Measurements from ENCODE around the gene ZCCHC3.

The ZCCHC3 gene

GRCh38 chr20:284172-284571, 13.2 kb upstream of the ZCCHC3 start:
- no peak overlapping the region for H3K27ac ChIP-seq (ENCODE audit: low read length)
- H3K27me3 ChIP-seq (ENCODE audit: control insufficient read depth in 1 of 2, insufficient read depth in 2 of 2, low read length in 2 of 2), result no peaks in the 10 kb centered on the region
- H3K4me1 ChIP-seq (ENCODE audit: control insufficient read depth, insufficient read depth, low read length), result no peaks in the 10 kb centered on the region
- H3K36me3 ChIP-seq (ENCODE audit: control insufficient read depth in 2 of 2, insufficient read depth in 2 of 2, low read length in 2 of 2), result peaks cover 0 to 6% of the 10 kb centered on the region in 2 donors
- H3K9me3 ChIP-seq (ENCODE audit: control insufficient read depth in 2 of 2, low read length in 2 of 2), result no peaks in the 10 kb centered on the region
- no peak overlapping the region for H3K4me3 ChIP-seq (ENCODE audit: low read length in 2 of 2)
- no peak overlapping the region for H3K9ac ChIP-seq (ENCODE audit: low read length in 2 of 2)

- Histone ChIP-seq H3K9ac (ENCODE audit: low read length in 2 of 2) (no peak overlapping the region), H3K27ac (ENCODE audit: low read length) (no peak overlapping the region), H3K9me3 (ENCODE audit: control insufficient read depth in 2 of 2, low read length in 2 of 2) (no peaks in the 10 kb centered on the region), H3K27me3 (ENCODE audit: control insufficient read depth in 1 of 2, insufficient read depth in 2 of 2, low read length in 2 of 2) (no peaks in the 10 kb centered on the region), H3K36me3 (ENCODE audit: control insufficient read depth in 2 of 2, insufficient read depth in 2 of 2, low read length in 2 of 2) (peaks cover 0 to 4% of the 10 kb centered on the region in 2 donors), H3K4me1 (ENCODE audit: control insufficient read depth, insufficient read depth, low read length) (peaks cover 15% of the 10 kb centered on the region), H3K4me3 (ENCODE audit: low read length in 2 of 2) (no peak overlapping the region)
Measured at GRCh38 chr20:286508-286907, 10.9 kb upstream of the ZCCHC3 start.

GRCh38 chr20:288956-289692, 8.2 kb upstream of the ZCCHC3 start:
- no peaks in the 10 kb centered on the region for H3K36me3 ChIP-seq (ENCODE audit: control insufficient read depth in 2 of 2, insufficient read depth in 2 of 2, low read length in 2 of 2)
- peak overlapping the region; percentile 77 to 86 for H3K4me3 ChIP-seq (ENCODE audit: low read length in 2 of 2)
- no peak overlapping the region for H3K9ac ChIP-seq (ENCODE audit: low read length in 2 of 2)
- no peak overlapping the region for H3K27ac ChIP-seq (ENCODE audit: low read length)
- no peaks in the 10 kb centered on the region for H3K27me3 ChIP-seq (ENCODE audit: control insufficient read depth in 1 of 2, insufficient read depth in 2 of 2, low read length in 2 of 2)
- no peaks in the 10 kb centered on the region for H3K9me3 ChIP-seq (ENCODE audit: control insufficient read depth in 2 of 2, low read length in 2 of 2)
- peaks cover 15% of the 10 kb centered on the region for H3K4me1 ChIP-seq (ENCODE audit: control insufficient read depth, insufficient read depth, low read length)

- H3K9me3 ChIP-seq (ENCODE audit: control insufficient read depth in 2 of 2, low read length in 2 of 2), result no peaks in the 10 kb centered on the region
- no peaks in the 10 kb centered on the region for H3K36me3 ChIP-seq (ENCODE audit: control insufficient read depth in 2 of 2, insufficient read depth in 2 of 2, low read length in 2 of 2)
- peak overlapping the region; percentile 59 to 86 for H3K9ac ChIP-seq (ENCODE audit: low read length in 2 of 2)
- H3K4me1 ChIP-seq (ENCODE audit: control insufficient read depth, insufficient read depth, low read length), result peaks cover 15% of the 10 kb centered on the region
- peak overlapping the region; percentile 77 to 86 for H3K4me3 ChIP-seq (ENCODE audit: low read length in 2 of 2)
- H3K27me3 ChIP-seq (ENCODE audit: control insufficient read depth in 1 of 2, insufficient read depth in 2 of 2, low read length in 2 of 2), result no peaks in the 10 kb centered on the region
- peak overlapping the region; percentile 77 for H3K27ac ChIP-seq (ENCODE audit: low read length)
Measured at GRCh38 chr20:289693-290083, 7.7 kb upstream of the ZCCHC3 start.

GRCh38 chr20:290084-290831, 7.1 kb upstream of the ZCCHC3 start, which contains the start of gene C20orf96:
Gene C20orf96 (minus strand): TSS chr20:290750. CDS start chr20:290610, 140 bp downstream.
- H3K9ac ChIP-seq (ENCODE audit: low read length in 2 of 2), result peak within 1 kb of the TSS; percentile 59 to 86
- peaks cover 15% of the 10 kb centered on the region for H3K4me1 ChIP-seq (ENCODE audit: control insufficient read depth, insufficient read depth, low read length)
- no peaks in the 10 kb centered on the region for H3K36me3 ChIP-seq (ENCODE audit: control insufficient read depth in 2 of 2, insufficient read depth in 2 of 2, low read length in 2 of 2)
- no peaks in the 10 kb centered on the region for H3K27me3 ChIP-seq (ENCODE audit: control insufficient read depth in 1 of 2, insufficient read depth in 2 of 2, low read length in 2 of 2)
- peak within 1 kb of the TSS; percentile 77 for H3K27ac ChIP-seq (ENCODE audit: low read length)
- H3K4me3 ChIP-seq (ENCODE audit: low read length in 2 of 2), result peak within 1 kb of the TSS; percentile 77 to 86
- H3K9me3 ChIP-seq (ENCODE audit: control insufficient read depth in 2 of 2, low read length in 2 of 2), result no peaks in the 10 kb centered on the region

GRCh38 chr20:294602-295001, 2.8 kb upstream of the ZCCHC3 start:
- Histone ChIP-seq H3K36me3 (ENCODE audit: control insufficient read depth in 2 of 2, insufficient read depth in 2 of 2, low read length in 2 of 2) (no peaks in the 10 kb centered on the region), H3K9ac (ENCODE audit: low read length in 2 of 2) (no peak overlapping the region), H3K4me1 (ENCODE audit: control insufficient read depth, insufficient read depth, low read length) (peaks cover 19% of the 10 kb centered on the region), H3K4me3 (ENCODE audit: low read length in 2 of 2) (no peak overlapping the region), H3K27ac (ENCODE audit: low read length) (no peak overlapping the region), H3K27me3 (ENCODE audit: control insufficient read depth in 1 of 2, insufficient read depth in 2 of 2, low read length in 2 of 2) (no peaks in the 10 kb centered on the region), H3K9me3 (ENCODE audit: control insufficient read depth in 2 of 2, low read length in 2 of 2) (no peaks in the 10 kb centered on the region)

GRCh38 chr20:295804-296203, 1.6 kb upstream of the ZCCHC3 start:
- H3K9ac ChIP-seq (ENCODE audit: low read length in 2 of 2), result no peak overlapping the region
- peaks cover 25% of the 10 kb centered on the region for H3K4me1 ChIP-seq (ENCODE audit: control insufficient read depth, insufficient read depth, low read length)
- H3K27ac ChIP-seq (ENCODE audit: low read length), result no peak overlapping the region
- H3K9me3 ChIP-seq (ENCODE audit: control insufficient read depth in 2 of 2, low read length in 2 of 2), result no peaks in the 10 kb centered on the region
- H3K36me3 ChIP-seq (ENCODE audit: control insufficient read depth in 2 of 2, insufficient read depth in 2 of 2, low read length in 2 of 2), result peaks cover 2 to 4% of the 10 kb centered on the region in 2 donors
- H3K27me3 ChIP-seq (ENCODE audit: control insufficient read depth in 1 of 2, insufficient read depth in 2 of 2, low read length in 2 of 2), result no peaks in the 10 kb centered on the region
- H3K4me3 ChIP-seq (ENCODE audit: low read length in 2 of 2), result no peak overlapping the region

GRCh38 chr20:297925-298775, 780 bp downstream of the ZCCHC3 start:
- H3K9me3 ChIP-seq (ENCODE audit: control insufficient read depth in 2 of 2, low read length in 2 of 2), result no peaks in the 10 kb centered on the region
- H3K4me1 ChIP-seq (ENCODE audit: control insufficient read depth, insufficient read depth, low read length), result peaks cover 27% of the 10 kb centered on the region
- peak overlapping the region; percentile 84 to 92 for H3K9ac ChIP-seq (ENCODE audit: low read length in 2 of 2)
- peak overlapping the region; percentile 87 for H3K27ac ChIP-seq (ENCODE audit: low read length)
- H3K27me3 ChIP-seq (ENCODE audit: control insufficient read depth in 1 of 2, insufficient read depth in 2 of 2, low read length in 2 of 2), result no peaks in the 10 kb centered on the region
- peak overlapping the region; percentile 91 to 97 for H3K4me3 ChIP-seq (ENCODE audit: low read length in 2 of 2)
- H3K36me3 ChIP-seq (ENCODE audit: control insufficient read depth in 2 of 2, insufficient read depth in 2 of 2, low read length in 2 of 2), result peaks cover 4% of the 10 kb centered on the region in 2 donors

- Histone ChIP-seq H3K27me3 (ENCODE audit: control insufficient read depth in 1 of 2, insufficient read depth in 2 of 2, low read length in 2 of 2) (no peaks in the 10 kb centered on the region), H3K27ac (ENCODE audit: low read length) (peak overlapping the region; percentile 87), H3K4me1 (ENCODE audit: control insufficient read depth, insufficient read depth, low read length) (peaks cover 27% of the 10 kb centered on the region), H3K9me3 (ENCODE audit: control insufficient read depth in 2 of 2, low read length in 2 of 2) (no peaks in the 10 kb centered on the region), H3K9ac (ENCODE audit: low read length in 2 of 2) (peak overlapping the region; percentile 84 to 92), H3K36me3 (ENCODE audit: control insufficient read depth in 2 of 2, insufficient read depth in 2 of 2, low read length in 2 of 2) (peaks cover 4% of the 10 kb centered on the region in 2 donors), H3K4me3 (ENCODE audit: low read length in 2 of 2) (peak overlapping the region; percentile 91 to 97)
Measured at GRCh38 chr20:298776-299391, 1.5 kb downstream of the ZCCHC3 start.

GRCh38 chr20:300345-300990, 3.1 kb downstream of the ZCCHC3 start:
- no peak overlapping the region for H3K27ac ChIP-seq (ENCODE audit: low read length)
- H3K4me3 ChIP-seq (ENCODE audit: low read length in 2 of 2), result peak overlapping the region; percentile 45 to 97
- H3K9me3 ChIP-seq (ENCODE audit: control insufficient read depth in 2 of 2, low read length in 2 of 2), result no peaks in the 10 kb centered on the region
- no peaks in the 10 kb centered on the region for H3K27me3 ChIP-seq (ENCODE audit: control insufficient read depth in 1 of 2, insufficient read depth in 2 of 2, low read length in 2 of 2)
- H3K36me3 ChIP-seq (ENCODE audit: control insufficient read depth in 2 of 2, insufficient read depth in 2 of 2, low read length in 2 of 2), result peaks cover 4% of the 10 kb centered on the region in 2 donors
- peaks cover 27% of the 10 kb centered on the region for H3K4me1 ChIP-seq (ENCODE audit: control insufficient read depth, insufficient read depth, low read length)
- peak overlapping the region in 1 of 2 donors; percentile 39 for H3K9ac ChIP-seq (ENCODE audit: low read length in 2 of 2)
